Panc1 (cell line): ENCODE measurements around the gene ACAD9. TPM values are rescaled to one million over a fixed set of nuclear protein-coding genes. Genes with fewer than 3 reads are reported as not detected.

Source experiments
- ATAC-seq: fragments of 200-7000 bp; cut with Tn5 transposase; 2 replicates; pipeline ENCODE4 v1.9.1; 2020; ENCODE audit warnings: mild to moderate bottlenecking, moderate library complexity
- BruUV-seq: library from RNA; stranded (reverse); fragments of 400-500 nt; replicated peaks from 2 replicates; lab custom pipeline; 2021; lab: Mats Ljungman, UMichigan
- CTCF ChIA-PET: fragments of 300-600 bp; sonication (Branson Sonifier 250); formaldehyde crosslinking; loops from one replicate; lab custom pipeline; 2022; ENCODE audit warnings: antibody characterized with exemption; lab: Charles Lee
- POLR2A ChIA-PET: fragments of 300-600 bp; sonication (Branson Sonifier 250); formaldehyde crosslinking; loops from one replicate; lab custom pipeline; 2022; ENCODE audit warnings: antibody characterized with exemption; lab: Charles Lee
- DNase-seq: peaks from one replicate; pipeline ENCODE4 v3.0.0-alpha.2; 2010; ENCODE audit warnings: low read depth, low spot score
- H3K27ac ChIP-seq: 2 replicates; pipeline ENCODE4 v1.5.1; 2011; ENCODE audit warnings: mild to moderate bottlenecking, low read length, inconsistent platforms
- H3K27me3 ChIP-seq: fragments of 200-500 bp; sonication (Bioruptor generic); 2 replicates; pipeline ENCODE4 v1.6.0; 2014; ENCODE audit warnings: low read length, inconsistent platforms; ENCODE audit not compliant: control insufficient read depth, insufficient read depth
- H3K36me3 ChIP-seq: fragments of 200-500 bp; sonication (Bioruptor generic); 2 replicates; pipeline ENCODE4 v1.5.1; 2014; ENCODE audit warnings: inconsistent platforms, mild to moderate bottlenecking, low read length, moderate library complexity; ENCODE audit not compliant: control insufficient read depth, insufficient read depth
- H3K4me1 ChIP-seq: 2 replicates; pipeline ENCODE4 v1.5.1; 2011; ENCODE audit warnings: inconsistent platforms, mild to moderate bottlenecking, low read length, moderate library complexity; ENCODE audit not compliant: control insufficient read depth, insufficient read depth
- H3K4me3 ChIP-seq, 2 experiments: 2 replicates each; pipeline ENCODE4 v1.5.1; 2011 to 2012; ENCODE audit warnings: low read depth in 2 of 2, low read length in 2 of 2, mild to moderate bottlenecking in 2 of 2, inconsistent platforms in 1 of 2, moderate library complexity in 1 of 2
- H3K9me3 ChIP-seq: fragments of 200-500 bp; sonication (Bioruptor generic); 2 replicates; pipeline ENCODE4 v1.5.1; 2014; ENCODE audit warnings: low read depth, mild to moderate bottlenecking, inconsistent platforms, low read length, moderate library complexity; ENCODE audit not compliant: control insufficient read depth, insufficient read depth
- CTCF ChIP-seq: fragments of 450-650 bp; IDR thresholded peaks from 2 replicates; pipeline ENCODE4 v1.5.1; 2017; ENCODE audit warnings: mild to moderate bottlenecking
- POLR2AphosphoS5 ChIP-seq: IDR thresholded peaks from 2 replicates; pipeline ENCODE4 v1.6.1; 2012; ENCODE audit warnings: mild to moderate bottlenecking, low read depth, low read length, moderate library complexity
- REST ChIP-seq, 2 experiments: IDR thresholded peaks; 2 replicates each; pipeline ENCODE4 v1.6.1; 2011 to 2012; ENCODE audit warnings: low read depth in 2 of 2, control low read depth in 1 of 2, low read length in 1 of 2, mild to moderate bottlenecking in 1 of 2, moderate library complexity in 1 of 2; ENCODE audit not compliant: insufficient read depth in 1 of 2
- SIN3A ChIP-seq: IDR thresholded peaks from 2 replicates; pipeline ENCODE4 v1.6.1; 2012; ENCODE audit warnings: low read depth, mild to moderate bottlenecking, low read length, moderate library complexity, borderline replicate concordance; ENCODE audit not compliant: insufficient read depth
- TCF7L2 ChIP-seq: IDR thresholded peaks from 2 replicates; pipeline ENCODE4 v1.6.1; 2011; ENCODE audit warnings: mild to moderate bottlenecking, low read depth, low read length, inconsistent platforms
- in situ Hi-C: cut with HindIII; loops from 2 replicates; pipeline ENCODE4 v1.10.0; 2016; ENCODE audit warnings: low sequenced_read_pairs, low pct_unique_long_range_greater_than_20kb
- intact Hi-C: fragments of 100-400 bp; cut with micrococcal nuclease; formaldehyde crosslinking; loops from one replicate; pipeline ENCODE4 v1.10.0; 2022; ENCODE audit not compliant: unreplicated experiment
- total RNA-seq: library from RNA; stranded (reverse); gene quantifications from one replicate; pipeline ENCODE4 v1.2.1, GENCODE V29; 2021; ENCODE audit not compliant: unreplicated experiment

The ACAD9 gene
- total RNA-seq, 1 experiment from 2014 or later, result 70.9 TPM

GRCh38 chr3:128932516-128933212 is 53.2 kb downstream of the ACAD9 start:
- ChIA-PET CTCF (interaction anchor here (0.6 kb wide), 1 partner anchor 375 kb away, joined by 13 read pairs; no protein-coding TSS in a partner anchor), POLR2A (no interaction called here)
- TF ChIP-seq REST (IDR thresholded peaks at IDR 0.05; ENCODE audit: insufficient read depth in 1 of 2, low read depth in 2 of 2, low read length in 1 of 2) (no peak), TCF7L2 (no peak), CTCF (no peak), POLR2AphosphoS5 (no peak), SIN3A (no peak)
- Histone ChIP-seq H3K27ac (no peak overlapping the region), H3K9me3 (no peaks in the 10 kb centered on the region; the same call in 1 of the 2 replicates), H3K27me3 (0 out of 2 replicates have a peak, but pooled peaks cover 2% of the 10 kb centered on the region), H3K36me3 (no peaks in the 10 kb centered on the region), H3K4me1 (no peaks in the 10 kb centered on the region), H3K4me3 (no peak overlapping the region)
- ATAC-seq (no peak), DNase-seq (no peak)
- intact Hi-C loops, result no loop called here
- in situ Hi-C loops, result no loop called here
- no TSS peak for BruUV-seq

- Histone ChIP-seq H3K27ac (no peak overlapping the region), H3K36me3 (no peaks in the 10 kb centered on the region), H3K4me1 (no peaks in the 10 kb centered on the region), H3K27me3 (0 out of 2 replicates have a peak, but pooled peaks cover 2% of the 10 kb centered on the region), H3K4me3 (no peak overlapping the region), H3K9me3 (no peaks in the 10 kb centered on the region; the same call in 1 of the 2 replicates)
- ChIA-PET CTCF (interaction anchor here (0.6 kb wide), 1 partner anchor 375 kb away, joined by 13 read pairs; no protein-coding TSS in a partner anchor), POLR2A (interaction anchor here (0.6 kb wide), 1 partner anchor 236 kb away, joined by 4 read pairs; no protein-coding TSS in a partner anchor)
- no peak for TF ChIP-seq REST (IDR thresholded peaks at IDR 0.05; ENCODE audit: insufficient read depth in 1 of 2, low read depth in 2 of 2, low read length in 1 of 2)
- no peak for TF ChIP-seq SIN3A
- TF ChIP-seq POLR2AphosphoS5, result no peak
- TF ChIP-seq TCF7L2, result no peak
- intact Hi-C loops (no loop called here), in situ Hi-C loops (no loop called here)
- BruUV-seq, result no TSS peak
- ATAC-seq (peak; percentile 43; the same call in 1 of the 2 replicates), DNase-seq (no peak)
Observed at GRCh38 chr3:128933213-128933921, 53.9 kb downstream of the ACAD9 start.
